HCT116 (cell line): ENCODE data around the gene FOXJ1. TPM values are rescaled to one million over a fixed set of nuclear protein-coding genes. Genes with fewer than 3 reads are reported as not detected.
A peak's percentile ranks its signal among the peaks of the same experiment; 100 is the strongest.

Source experiments
- ATAC-seq: fragments of 200-7000 bp; cut with Tn5 transposase; 2 replicates; pipeline ENCODE4 v1.9.1; 2020; ENCODE audit warnings: mild to moderate bottlenecking, moderate library complexity
- BruUV-seq: library from RNA; stranded (reverse); fragments of 400-500 nt; replicated peaks from 2 replicates; lab custom pipeline; 2021; lab: Mats Ljungman, UMichigan
- CTCF ChIA-PET: fragments of 300-600 bp; sonication (Branson Sonifier 250); formaldehyde crosslinking; loops from one replicate; lab custom pipeline; 2021; ENCODE audit warnings: antibody characterized with exemption; lab: Charles Lee
- POLR2A ChIA-PET: fragments of 300-600, 350-600 bp; sonication (Branson Sonifier 250); formaldehyde crosslinking; loops from one replicate; lab custom pipeline; 2021; ENCODE audit warnings: antibody characterized with exemption; lab: Charles Lee
- RAD21 ChIA-PET, 2 experiments: fragments of 300-600 bp; sonication (Branson Sonifier 250); formaldehyde crosslinking; loops; one replicate each; lab custom pipeline; 2023; ENCODE audit warnings: low total read pairs in 2 of 2; ENCODE audit not compliant: uncharacterized antibody in 2 of 2, unreplicated experiment in 2 of 2, low non-redundant PET in 1 of 2; lab: Charles Lee
- DNase-seq: peaks from one replicate; pipeline ENCODE4 v3.0.0-alpha.2; 2010; ENCODE audit warnings: low read depth, low spot score
- H2AFZ ChIP-seq: fragments of 200-600 bp; shearing (Covaris generic), sonication (generic); 2 replicates; pipeline ENCODE4 v1.6.1; 2017; ENCODE audit warnings: low read depth, mixed run types, mixed read lengths, antibody characterized with exemption, low read length; ENCODE audit not compliant: poor library complexity, severe bottlenecking
- H3K27ac ChIP-seq: 2 replicates; pipeline ENCODE4 v1.5.1; 2012; ENCODE audit warnings: low read depth, low read length
- H3K27me3 ChIP-seq: fragments of 200-600 bp; sonication (generic); 2 replicates; pipeline ENCODE4 v1.6.1; 2016; ENCODE audit warnings: mixed run types, low read length, mixed read lengths; ENCODE audit not compliant: insufficient read depth
- H3K36me3 ChIP-seq, 2 experiments: fragments of 200-500 bp in 1 of 2; fragments of 200-600 bp in 1 of 2; sonication (Bioruptor generic) in 1 of 2; sonication (generic) in 1 of 2; 2 replicates each; pipeline versions ENCODE4 v1.5.1 to v1.6.1; 2014 to 2016; ENCODE audit warnings: low read length in 2 of 2, inconsistent platforms in 1 of 2, mixed read lengths in 1 of 2, mixed run types in 1 of 2; ENCODE audit not compliant: insufficient read depth in 2 of 2, control insufficient read depth in 1 of 2
- H3K4me1 ChIP-seq, 2 experiments: fragments of 200-600 bp in 1 of 2; sonication (generic) in 1 of 2; 2 replicates each; pipeline versions ENCODE4 v1.5.1 to v1.6.1; 2012 to 2017; ENCODE audit warnings: low read length in 2 of 2, inconsistent platforms in 1 of 2, mild to moderate bottlenecking in 1 of 2, mixed read lengths in 1 of 2, mixed run types in 1 of 2, moderate library complexity in 1 of 2; ENCODE audit not compliant: insufficient read depth in 2 of 2, control insufficient read depth in 1 of 2
- H3K4me2 ChIP-seq: fragments of 200-600 bp; sonication (generic); 2 replicates; pipeline ENCODE4 v1.6.1; 2017; ENCODE audit warnings: mixed run types, low read length, mixed read lengths
- H3K4me3 ChIP-seq, 2 experiments: fragments of 200-600 bp in 1 of 2; sonication (generic) in 1 of 2; replicated peaks in 1 of 2; 2 replicates each; pipeline ENCODE4 v1.5.1; 2011 to 2016; ENCODE audit warnings: low read length in 2 of 2, control low read depth in 1 of 2, low read depth in 1 of 2, mild to moderate bottlenecking in 1 of 2, mixed read lengths in 1 of 2, mixed run types in 1 of 2
- H3K79me2 ChIP-seq: fragments of 200-600 bp; sonication (generic); 2 replicates; pipeline ENCODE4 v1.6.1; 2017; ENCODE audit warnings: mild to moderate bottlenecking, mixed run types, low read length, moderate library complexity, mixed read lengths; ENCODE audit not compliant: insufficient read depth
- H3K9ac ChIP-seq: fragments of 200-600 bp; sonication (generic); 2 replicates; pipeline ENCODE4 v1.6.1; 2016; ENCODE audit warnings: low read length, mixed read lengths
- H3K9me2 ChIP-seq: fragments of 200-600 bp; sonication (generic), shearing (Covaris generic); 2 replicates; pipeline ENCODE4 v1.6.1; 2017; ENCODE audit warnings: mixed run types, mild to moderate bottlenecking, moderate library complexity; ENCODE audit not compliant: insufficient read depth
- H3K9me3 ChIP-seq, 2 experiments: fragments of 200-500 bp in 1 of 2; fragments of 200-600 bp in 1 of 2; sonication (Bioruptor generic) in 1 of 2; sonication (generic) in 1 of 2; 2 replicates each; pipeline ENCODE4 v1.6.1; 2014 to 2017; ENCODE audit warnings: low read length in 2 of 2, mixed read lengths in 2 of 2, inconsistent platforms in 1 of 2, low read depth in 1 of 2, mild to moderate bottlenecking in 1 of 2, mixed run types in 1 of 2, moderate library complexity in 1 of 2; ENCODE audit not compliant: control insufficient read depth in 1 of 2, insufficient read depth in 1 of 2
- H4K20me1 ChIP-seq: fragments of 200-600 bp; sonication (generic), shearing (Covaris generic); 2 replicates; pipeline ENCODE4 v1.6.1; 2017; ENCODE audit warnings: mixed run types, mild to moderate bottlenecking, moderate library complexity; ENCODE audit not compliant: insufficient read depth
- CTCF ChIP-seq, 3 experiments: fragments of 200-600 bp in 1 of 3; sonication (generic) in 1 of 3; IDR thresholded peaks in 2 of 3; conservative IDR thresholded peaks in 1 of 3; 2 replicates each; pipeline ENCODE4 v1.5.1; 2012 to 2017; ENCODE audit warnings: low read depth in 2 of 3, low read length in 2 of 3, antibody characterized with exemption in 1 of 3, borderline replicate concordance in 1 of 3, control low read depth in 1 of 3, mild to moderate bottlenecking in 1 of 3, mixed read lengths in 1 of 3, mixed run types in 1 of 3, moderate library complexity in 1 of 3; ENCODE audit not compliant: insufficient read depth in 1 of 3
- JUND ChIP-seq: IDR thresholded peaks from 2 replicates; pipeline ENCODE4 v1.6.1; 2012
- YY1 ChIP-seq: IDR thresholded peaks from 2 replicates; pipeline ENCODE4 v1.6.1; 2011; ENCODE audit warnings: low read length, low read depth, moderate library complexity, mild to moderate bottlenecking; ENCODE audit not compliant: insufficient replicate concordance; ENCODE audit errors: extremely low read depth
- intact Hi-C: fragments of 100-400 bp; cut with micrococcal nuclease; formaldehyde crosslinking; loops from 2 replicates; pipeline ENCODE4 v1.10.0; 2022
- total RNA-seq: library from RNA; stranded (reverse); gene quantifications from one replicate; pipeline ENCODE4 v1.2.1, GENCODE V29; 2021; ENCODE audit not compliant: unreplicated experiment

Gene FOXJ1
- total RNA-seq, 1 experiment from 2014 or later: 0.61 TPM

GRCh38 chr17:76148015-76148326 is 6.9 kb upstream of the FOXJ1 start:
- no peak overlapping the region for H3K27ac ChIP-seq
- no peak overlapping the region for H3K4me3 ChIP-seq
- no peaks in the 10 kb centered on the region for H3K79me2 ChIP-seq
- peaks cover 5 to 10% of the 10 kb centered on the region in 2 experiments; a peak in 2 of 4 replicates for H3K4me1 ChIP-seq
- intact Hi-C loops: no loop called here
- DNase-seq (no peak), ATAC-seq (no peak; the same call in 1 of the 2 replicates)
- no peak overlapping the region for H3K9ac ChIP-seq
- no TSS peak for BruUV-seq
- POLR2A ChIA-PET: no interaction called here
- no peaks in the 10 kb centered on the region for H3K36me3 ChIP-seq
- H3K27me3 ChIP-seq: no peaks in the 10 kb centered on the region
- no peak overlapping the region for H3K4me2 ChIP-seq
- no peak overlapping the region for H2AFZ ChIP-seq
- RAD21 ChIA-PET: interaction anchor here in 1 of 2 experiments (1.1 kb wide), 1 partner anchor 132 kb away, joined by 3 read pairs; no protein-coding TSS in a partner anchor
- TF ChIP-seq CTCF (IDR thresholded peaks at IDR 0.05 in 2 of 3, conservative IDR thresholded peaks at IDR 0.05 in 1 of 3; ENCODE audit: borderline replicate concordance in 1 of 3, insufficient read depth in 1 of 3, low read depth in 2 of 3, low read length in 2 of 3) (peak in 1 of 3 experiments; percentile 20; a peak in 2 of 6 replicates), JUND (no peak), YY1 (no peak)
- TF ChIP-seq, all 23 proteins: peak for 1
- Histone ChIP-seq H3K9me3 (no peaks in the 10 kb centered on the region), H4K20me1 (no peaks in the 10 kb centered on the region), H3K9me2 (no peaks in the 10 kb centered on the region)
- CTCF ChIA-PET: no interaction called here

- Histone ChIP-seq H3K9ac (no peak overlapping the region), H3K27ac (no peak overlapping the region), H3K9me3 (no peaks in the 10 kb centered on the region), H3K9me2 (no peaks in the 10 kb centered on the region), H3K4me3 (no peak overlapping the region), H3K79me2 (no peaks in the 10 kb centered on the region), H3K4me1 (peaks cover 6 to 13% of the 10 kb centered on the region in 2 experiments; a peak in 2 of 4 replicates), H2AFZ (peak overlapping the region; percentile 15), H3K4me2 (no peak overlapping the region), H4K20me1 (no peaks in the 10 kb centered on the region), H3K36me3 (no peaks in the 10 kb centered on the region), H3K27me3 (no peaks in the 10 kb centered on the region)
- TF ChIP-seq YY1: no peak
- TF ChIP-seq CTCF (IDR thresholded peaks at IDR 0.05 in 2 of 3, conservative IDR thresholded peaks at IDR 0.05 in 1 of 3; ENCODE audit: borderline replicate concordance in 1 of 3, insufficient read depth in 1 of 3, low read depth in 2 of 3, low read length in 2 of 3): peak; percentile 72 to 88 (median 74)
- ATAC-seq (peak; percentile 68), DNase-seq (peak; percentile 35)
- ChIA-PET CTCF (interaction anchor here (1.7 kb wide), 1 partner anchor 37 kb away, joined by 4 read pairs; no protein-coding TSS in a partner anchor), RAD21 (no interaction called here), POLR2A (no interaction called here)
- intact Hi-C loops: no loop called here
- no TSS peak for BruUV-seq
Observed at GRCh38 chr17:76147211-76148014, 6.4 kb upstream of the FOXJ1 start.
